ENCODE measurements around the gene KRT8. TPM values are rescaled to one million over a fixed set of nuclear protein-coding genes. Genes with fewer than 3 reads are reported as not detected.
A peak's percentile ranks its signal among the peaks of the same experiment; 100 is the strongest.

KRT8 gene
- total RNA-seq, 1 experiment from 2014 or later, result 54.8 TPM

DNA sequence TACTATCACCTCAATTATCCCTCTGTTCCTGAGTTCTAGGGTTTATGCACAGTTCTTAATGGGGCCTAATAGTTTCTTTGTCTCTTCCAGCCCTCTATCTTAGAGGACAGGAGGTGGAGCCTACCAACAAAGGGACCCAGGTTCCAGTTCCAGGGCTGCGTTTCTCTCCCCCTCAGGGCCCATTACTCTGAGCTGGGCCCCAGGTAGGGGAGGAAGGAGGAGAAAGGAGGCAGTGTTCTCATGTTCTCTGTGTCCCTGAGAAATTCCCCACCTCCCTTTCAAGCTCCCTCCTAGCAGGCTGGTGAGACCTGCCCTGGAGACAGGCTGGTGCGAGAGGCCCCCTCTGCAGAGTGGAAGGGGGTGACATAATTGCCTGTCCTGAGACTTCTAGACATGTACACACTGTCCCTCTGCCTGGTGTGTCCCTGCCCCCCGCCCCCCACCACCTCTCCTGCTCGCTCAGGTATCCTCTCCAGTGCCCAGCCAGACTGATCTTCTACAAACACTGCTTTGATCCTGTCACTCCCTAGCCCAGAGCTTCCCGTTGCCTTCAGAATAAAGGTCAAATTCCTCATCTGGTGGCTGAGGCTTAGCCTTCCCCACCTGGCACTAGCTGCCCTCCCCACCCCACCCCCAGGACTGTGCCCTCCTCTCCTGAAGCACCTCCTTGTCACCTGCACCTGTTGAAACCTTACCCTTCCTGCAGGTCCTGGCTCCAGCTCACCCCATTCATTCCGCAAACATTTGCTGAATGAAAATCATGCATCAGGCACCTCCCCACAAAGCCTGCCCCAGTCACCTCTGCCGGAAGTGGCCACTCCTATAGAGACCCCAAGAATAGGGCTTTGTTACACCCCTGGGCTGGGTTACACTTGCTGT lies 21.1 kb upstream of the KRT8 start:
- DNase-seq (ENCODE audit: low read depth), result peak; percentile 60

DNA sequence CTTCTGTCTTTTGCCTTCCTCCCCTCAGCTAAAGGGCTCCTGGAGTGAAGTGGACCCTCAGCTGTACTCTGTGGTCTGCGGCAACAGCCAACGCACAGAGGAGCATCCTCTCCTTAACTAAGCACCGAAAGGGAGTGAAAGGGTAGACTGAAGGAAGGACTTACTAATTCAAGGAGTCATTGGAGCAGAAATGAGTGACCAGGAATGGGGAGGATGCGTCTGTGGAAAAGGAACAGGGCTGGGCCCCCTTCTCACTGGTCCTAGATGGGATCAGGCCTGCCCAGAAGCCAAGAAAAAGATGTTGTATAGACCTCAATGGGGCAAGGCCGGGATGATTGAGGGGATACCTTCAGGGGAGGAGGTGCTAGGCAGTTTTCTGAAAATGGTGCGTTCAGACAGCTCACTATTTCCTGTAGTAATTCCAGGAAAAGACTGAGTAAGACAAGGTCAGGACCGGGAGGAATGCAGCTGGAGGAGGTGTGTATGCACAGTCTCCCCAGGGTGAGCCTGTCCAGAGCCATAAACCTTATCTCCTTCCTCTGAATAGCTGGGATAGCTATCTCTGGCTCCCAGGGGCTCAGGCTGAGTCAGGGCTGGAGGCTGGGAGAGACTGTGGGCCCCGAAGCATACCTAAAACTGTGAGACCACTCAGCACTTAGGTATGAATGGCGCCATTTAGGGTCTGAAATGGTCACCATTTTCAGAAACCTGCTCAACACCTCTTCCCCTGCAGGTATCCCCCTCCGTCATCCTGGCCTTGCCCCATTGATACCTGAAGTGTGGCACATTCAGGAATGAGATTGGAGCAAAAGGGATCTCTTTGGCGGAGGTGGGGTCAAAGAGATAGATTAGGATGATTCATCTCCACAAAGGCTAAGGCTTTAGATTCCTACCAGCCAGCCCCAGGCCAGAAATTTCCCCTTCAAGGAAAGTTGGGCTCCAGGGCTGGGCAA lies 20.2 kb upstream of the KRT8 start:
- DNase-seq (ENCODE audit: low read depth), result peak; percentile 96

DNA sequence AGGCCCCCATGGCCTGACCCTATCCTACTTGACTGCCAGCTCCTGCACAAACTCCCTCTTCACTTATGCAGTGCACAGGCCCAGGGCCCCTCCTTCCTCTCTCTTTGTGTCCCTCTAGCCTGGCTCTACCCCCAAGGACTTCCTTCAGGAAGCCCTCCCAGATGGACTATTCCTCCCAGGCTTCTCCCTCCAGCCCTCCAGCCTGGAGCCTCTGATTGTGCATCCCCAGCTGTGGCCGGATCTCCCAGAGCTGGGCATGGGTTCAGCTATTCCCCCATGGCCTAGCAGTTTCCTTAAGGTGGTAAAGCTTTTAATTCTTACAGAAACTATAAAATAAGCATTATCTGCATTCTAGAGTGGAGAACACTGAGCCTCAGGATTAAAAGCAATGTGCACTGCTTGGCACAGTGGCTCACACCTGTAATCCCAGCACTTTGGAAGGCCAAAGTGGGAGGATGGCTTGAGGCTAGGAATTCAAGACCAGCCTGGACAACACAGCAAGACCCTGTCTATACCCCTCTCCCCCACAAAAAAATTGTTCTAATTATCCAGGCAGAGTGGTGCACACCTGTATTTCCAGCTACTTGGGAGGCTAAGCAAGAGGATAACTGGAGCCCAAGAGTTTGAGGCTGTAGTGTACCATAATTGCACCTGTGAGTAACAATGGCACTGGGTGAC lies 16.8 kb upstream of the KRT8 start:
- DNase-seq (ENCODE audit: low read depth), result no peak

DNA sequence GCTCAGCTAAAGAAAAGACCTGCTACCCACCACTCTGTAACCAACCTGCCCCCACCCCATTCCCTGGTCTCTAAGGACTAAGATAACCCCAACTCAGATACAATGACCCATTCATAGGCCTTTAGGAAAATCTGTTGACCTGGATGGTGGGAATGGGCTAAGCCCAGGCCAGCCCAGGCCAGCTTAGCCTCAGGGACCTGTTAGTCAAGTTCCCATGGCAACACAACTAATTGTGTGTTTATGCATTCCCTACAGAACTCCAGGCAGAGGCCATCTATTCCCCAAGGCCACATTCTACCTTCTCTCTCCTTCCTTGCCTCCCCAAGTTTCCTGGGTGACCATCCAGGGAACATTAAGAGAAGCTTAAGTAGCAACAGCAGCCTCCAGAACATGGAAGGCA lies 16.1 kb upstream of the KRT8 start:
- peak; percentile 89 for DNase-seq (ENCODE audit: low read depth)

DNA sequence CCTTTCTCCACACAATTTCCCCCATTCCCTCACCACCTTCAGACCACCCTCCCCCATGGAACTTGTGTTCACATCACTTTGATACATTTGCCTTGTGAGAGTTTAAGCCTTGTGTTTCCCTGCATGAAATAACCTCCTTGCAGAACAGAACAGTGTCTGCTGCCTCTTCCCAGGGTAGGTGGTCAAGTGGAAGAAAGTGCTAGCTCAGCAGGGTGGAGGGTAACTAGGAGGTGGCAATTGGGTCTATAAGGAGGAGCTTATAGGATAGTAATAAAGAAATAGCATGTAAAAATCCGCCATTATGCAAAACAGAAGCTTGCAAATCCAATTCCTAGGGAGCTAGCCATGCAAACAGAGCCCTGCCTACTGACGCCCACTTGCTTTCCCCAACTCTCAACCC lies 13.9 kb upstream of the KRT8 start:
- DNase-seq (ENCODE audit: low read depth), result no peak

DNA sequence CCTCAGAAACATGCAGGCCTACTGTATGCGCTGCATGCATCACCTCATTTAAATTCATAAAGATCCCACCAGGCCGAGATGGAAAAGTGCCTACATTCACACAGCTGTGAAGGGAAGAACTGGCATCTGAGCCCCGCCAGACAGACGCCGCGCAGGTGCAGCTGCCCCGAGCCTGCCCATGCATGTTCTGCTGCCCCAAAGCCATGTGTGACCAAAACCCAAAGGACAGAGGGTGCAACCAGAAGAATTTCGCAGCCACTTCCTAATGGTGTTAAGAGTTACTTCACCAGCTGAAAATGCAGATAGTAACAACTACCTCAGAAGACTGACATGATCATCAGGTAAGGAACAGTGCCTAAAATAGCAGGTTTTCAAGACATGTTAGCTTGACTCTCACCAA lies 13.5 kb upstream of the KRT8 start:
- DNase-seq (ENCODE audit: low read depth), result no peak

DNA sequence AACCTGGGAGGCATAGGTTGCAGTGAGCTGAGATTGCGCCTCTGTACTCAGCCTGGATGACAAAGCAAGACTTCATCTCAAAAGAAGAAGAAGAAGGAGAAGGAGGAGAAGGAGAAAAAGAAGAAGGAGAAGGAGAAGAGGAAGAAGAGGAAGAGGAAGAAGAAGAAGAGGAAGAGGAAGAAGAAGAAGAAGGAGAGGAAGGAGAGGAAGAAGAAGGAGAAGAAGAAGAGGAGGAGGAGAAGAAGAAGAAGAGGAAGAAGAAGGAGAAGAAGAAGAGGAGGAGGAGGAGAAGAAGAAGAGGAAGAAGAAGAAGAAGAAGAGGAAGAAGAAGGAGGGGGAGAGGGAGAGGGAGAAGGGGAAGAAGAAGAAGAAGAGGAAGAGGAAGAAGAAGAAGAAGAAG lies 12.9 kb upstream of the KRT8 start:
- DNase-seq (ENCODE audit: low read depth), result no peak

DNA sequence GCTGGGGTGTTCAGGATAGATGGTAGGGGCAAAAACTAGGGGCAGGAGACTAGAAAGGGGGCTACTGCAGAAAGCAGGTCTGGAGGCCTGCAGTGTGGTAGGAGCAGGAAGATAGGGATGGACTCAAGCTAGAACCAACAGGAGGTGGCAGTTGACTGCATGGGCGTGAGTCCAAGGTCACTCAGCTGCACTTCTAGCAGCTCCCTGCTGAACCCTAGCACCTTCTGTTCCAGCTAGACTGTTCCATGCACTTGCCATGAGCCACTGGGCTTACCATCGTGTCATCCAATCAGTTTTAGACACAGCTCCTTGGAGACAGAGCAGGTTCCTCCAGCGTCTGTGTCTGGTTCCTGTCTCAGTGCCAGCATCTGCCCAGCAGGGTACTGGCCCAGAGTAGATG lies 11.3 kb upstream of the KRT8 start:
- DNase-seq (ENCODE audit: low read depth), result no peak

DNA sequence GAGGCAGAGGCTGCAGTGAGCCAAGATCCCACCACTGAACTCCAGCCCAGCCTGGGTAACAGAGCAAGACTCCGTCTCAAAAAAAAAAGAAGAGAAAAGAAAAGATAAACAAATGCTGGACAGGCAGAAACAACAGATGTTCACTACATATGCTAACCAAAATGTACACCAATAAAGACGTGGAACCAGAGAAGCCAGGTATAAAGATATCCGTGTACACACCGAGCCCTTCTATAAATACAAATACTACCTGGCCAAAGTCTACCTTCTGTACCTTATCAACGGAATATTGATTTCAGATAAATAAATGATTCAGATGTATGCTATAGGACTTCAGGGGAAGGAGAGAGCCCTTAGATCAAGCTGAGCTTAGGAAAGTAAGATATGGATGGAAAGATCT lies 10.8 kb upstream of the KRT8 start:
- no peak for DNase-seq (ENCODE audit: low read depth)

DNA sequence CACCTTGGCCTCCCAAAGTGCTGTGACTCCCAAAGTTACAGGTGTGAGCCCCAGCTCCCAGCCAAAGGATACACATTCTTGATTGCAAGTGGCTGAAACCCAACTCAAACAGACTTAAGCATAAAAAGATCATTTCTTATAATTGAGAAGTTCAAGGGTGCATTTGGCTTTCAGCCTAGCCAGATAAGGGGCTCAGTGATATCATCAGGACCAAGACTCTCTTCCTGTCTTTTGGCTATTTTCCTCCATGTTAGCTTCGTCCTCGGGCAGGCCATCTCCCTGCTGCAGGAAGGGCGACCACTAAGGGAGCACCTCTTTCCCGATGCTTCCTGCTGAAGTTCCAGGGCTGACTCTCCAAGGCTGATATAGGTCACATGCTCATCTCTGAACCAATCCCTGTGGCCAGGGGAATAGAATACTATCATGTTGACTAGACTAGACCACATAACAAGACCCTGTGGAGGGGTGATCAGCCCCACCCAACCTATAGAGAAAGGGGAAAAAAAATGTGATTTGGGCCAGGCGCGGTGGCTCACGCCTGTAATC lies 9.8 kb upstream of the KRT8 start:
- no peak for DNase-seq (ENCODE audit: low read depth)

DNA sequence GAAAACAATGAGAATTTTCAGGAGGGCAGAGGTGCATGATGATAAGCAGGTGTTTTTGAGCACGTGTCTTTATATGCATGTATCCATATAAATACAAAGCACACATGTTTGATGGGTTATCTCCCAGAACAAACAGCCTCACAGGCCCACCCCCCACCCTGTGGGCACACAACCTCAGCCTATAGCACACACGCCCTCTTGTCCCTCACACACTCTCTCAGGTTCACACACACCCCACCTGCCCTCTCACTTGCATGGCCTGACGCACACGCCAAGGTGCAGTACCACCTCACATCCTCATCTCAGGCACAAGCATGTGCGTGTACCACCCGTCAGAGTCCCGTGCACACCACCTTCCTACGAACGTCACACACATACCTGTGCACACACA lies 8.6 kb upstream of the KRT8 start:
- DNase-seq (ENCODE audit: low read depth), result no peak

DNA sequence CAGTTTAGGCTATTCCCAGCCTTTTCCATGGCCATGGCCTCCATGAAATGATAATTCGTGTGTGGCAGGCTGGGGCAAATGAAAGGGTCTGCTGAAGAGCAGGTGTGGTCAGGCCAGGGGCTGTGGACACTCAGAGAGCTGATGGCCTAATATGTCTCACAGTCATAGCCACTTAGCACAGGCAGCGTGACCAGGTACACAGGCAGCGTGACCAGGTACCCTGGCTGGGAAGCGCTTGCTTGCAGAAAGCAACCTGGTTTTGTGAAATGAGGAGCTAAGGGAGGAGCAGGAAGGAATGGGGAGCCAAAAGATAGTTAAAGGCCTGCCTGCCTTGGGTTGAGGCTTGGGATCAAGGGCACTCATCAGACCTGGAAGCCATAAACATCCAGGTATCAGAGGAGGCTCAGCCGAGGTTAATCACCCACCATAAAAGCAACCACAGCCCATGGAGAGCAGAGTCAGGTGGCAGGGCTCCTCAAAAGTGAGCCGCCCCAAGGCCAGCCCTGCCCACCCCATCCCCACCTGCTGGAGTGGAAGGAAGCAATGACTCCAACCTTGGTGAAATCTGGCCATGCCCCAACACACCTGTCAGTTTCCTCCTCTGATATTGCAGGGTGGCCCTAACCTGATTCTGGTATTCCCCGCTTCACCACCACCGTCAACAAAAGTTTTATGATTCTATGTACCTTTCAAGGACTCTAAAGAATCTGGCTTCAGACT lies 8.0 kb upstream of the KRT8 start:
- DNase-seq (ENCODE audit: low read depth), result no peak

DNA sequence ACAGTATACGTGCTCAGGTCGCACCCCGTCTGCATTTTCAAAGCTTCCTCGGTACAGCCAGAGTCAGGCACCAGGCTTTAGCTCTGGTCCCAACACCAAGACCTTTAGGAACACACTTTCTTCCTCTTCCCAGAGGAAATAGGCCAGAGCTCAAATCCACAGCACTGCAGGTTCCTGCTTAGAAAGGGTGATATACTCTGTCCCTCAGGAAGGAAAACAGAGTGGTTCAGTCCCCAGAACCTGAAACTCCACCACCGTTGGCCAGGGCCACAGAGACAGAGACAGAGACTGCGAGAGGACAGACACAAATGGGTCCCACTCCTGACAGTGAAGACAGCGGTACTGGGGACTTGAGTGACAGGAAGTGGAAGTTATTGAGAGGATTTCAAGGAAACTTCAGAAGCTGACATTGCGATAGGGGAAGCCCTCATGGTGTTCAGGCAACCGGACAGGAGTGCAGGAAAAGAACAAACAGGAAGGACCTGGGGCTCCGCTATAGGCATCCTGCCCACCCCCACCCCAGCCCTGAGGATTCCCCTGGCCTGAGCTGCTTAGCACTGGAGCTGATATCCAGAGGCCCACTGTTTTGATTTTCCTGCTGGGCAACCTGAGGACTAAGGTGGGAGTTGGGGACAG lies 5.5 kb upstream of the KRT8 start:
- DNase-seq (ENCODE audit: low read depth), result no peak

DNA sequence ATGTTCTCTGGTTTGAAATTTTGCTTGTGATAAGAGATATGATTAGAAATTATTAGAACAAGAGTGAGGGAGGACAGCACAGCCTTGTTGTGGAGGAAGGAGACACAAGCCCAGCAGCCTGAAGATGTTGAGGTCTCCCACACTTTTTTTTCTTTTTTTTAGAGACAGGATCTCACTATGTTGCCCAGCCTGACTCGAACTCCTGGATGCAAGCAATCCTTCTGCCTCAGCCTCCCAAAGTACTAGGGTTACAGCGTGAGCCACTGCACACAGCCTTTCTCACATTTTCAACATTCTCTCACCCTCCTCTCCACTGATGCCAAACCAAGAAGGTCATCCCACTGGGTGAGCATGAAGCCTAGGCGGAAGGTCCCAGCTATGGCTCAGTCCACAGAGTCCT lies 4.9 kb upstream of the KRT8 start:
- DNase-seq (ENCODE audit: low read depth), result no peak

DNA sequence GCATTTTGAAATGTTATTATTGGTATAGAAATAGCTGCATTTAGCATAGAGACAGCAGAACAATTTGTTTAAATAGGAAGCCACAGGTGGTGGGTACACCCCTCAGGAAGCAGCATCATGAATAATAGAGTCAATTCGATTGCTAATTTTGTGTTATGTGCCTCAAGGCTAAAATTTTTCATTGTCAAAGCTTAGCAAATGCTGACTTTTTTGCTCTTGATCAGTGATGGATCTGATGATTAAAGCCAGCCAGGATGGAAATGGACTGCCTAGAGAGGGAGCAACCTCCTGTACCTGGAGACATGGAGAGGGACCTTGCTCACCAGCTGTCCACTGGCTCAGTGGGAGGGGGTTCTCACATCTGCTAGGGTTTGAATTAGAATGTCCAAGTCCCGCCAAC lies 4.5 kb upstream of the KRT8 start:
- DNase-seq (ENCODE audit: low read depth), result no peak

DNA sequence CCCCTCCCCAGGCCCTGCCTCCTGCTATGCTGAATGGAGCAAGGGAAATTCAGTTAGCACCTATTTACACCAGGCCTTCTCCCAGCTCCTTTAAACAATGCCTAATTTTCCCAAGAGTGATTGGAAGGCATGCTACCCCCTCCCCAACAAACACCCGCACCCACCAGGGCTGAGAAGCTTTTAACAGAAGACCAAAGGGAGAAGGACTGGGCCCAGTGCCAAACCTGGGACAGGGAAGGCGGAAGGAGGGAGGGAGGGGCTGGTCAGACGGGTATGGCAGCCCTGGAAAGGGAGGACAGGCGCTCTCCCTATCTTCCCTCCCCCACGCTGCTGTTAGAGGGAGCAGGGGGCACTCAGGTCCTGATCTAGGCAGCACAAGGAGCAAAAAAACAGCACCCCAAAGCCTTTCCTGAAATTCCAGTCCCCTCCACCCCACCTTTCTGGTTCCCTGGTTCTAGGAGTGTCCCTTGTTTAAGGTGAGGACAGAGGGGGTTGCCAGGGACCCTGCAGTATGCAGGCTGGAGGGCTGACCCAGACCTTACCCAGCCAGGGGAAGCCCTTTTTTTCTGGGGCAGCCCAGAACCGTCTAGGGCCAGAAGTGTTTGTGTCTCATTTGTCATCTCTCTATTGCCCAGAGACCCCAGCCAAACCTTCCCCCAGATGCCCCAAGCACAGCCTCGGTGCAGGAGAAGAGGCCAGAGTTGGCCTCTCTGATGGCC lies 2.4 kb upstream of the KRT8 start:
- peak; percentile 80 for DNase-seq (ENCODE audit: low read depth)

DNA sequence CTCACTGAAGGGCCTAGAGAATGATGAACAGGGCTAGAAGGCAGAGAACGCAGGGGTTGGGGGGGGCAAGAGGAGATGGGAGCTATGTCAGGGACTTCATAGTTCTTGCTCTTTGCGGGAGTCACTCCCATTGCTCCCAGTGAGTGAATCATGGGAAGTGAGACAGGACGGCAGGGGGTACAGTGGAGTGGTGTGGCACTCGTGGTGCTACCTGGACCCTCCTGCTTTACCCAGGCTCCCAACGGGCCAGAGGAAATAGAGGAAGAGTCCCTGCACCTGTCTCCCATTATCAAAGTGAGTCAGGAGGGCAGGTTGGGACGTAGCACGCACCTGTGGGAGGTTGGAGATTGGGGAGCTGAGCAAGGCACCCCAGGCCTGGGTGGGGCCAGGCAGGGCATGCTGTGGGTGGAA lies 1.3 kb upstream of the KRT8 start:
- no peak for DNase-seq (ENCODE audit: low read depth)

DNA sequence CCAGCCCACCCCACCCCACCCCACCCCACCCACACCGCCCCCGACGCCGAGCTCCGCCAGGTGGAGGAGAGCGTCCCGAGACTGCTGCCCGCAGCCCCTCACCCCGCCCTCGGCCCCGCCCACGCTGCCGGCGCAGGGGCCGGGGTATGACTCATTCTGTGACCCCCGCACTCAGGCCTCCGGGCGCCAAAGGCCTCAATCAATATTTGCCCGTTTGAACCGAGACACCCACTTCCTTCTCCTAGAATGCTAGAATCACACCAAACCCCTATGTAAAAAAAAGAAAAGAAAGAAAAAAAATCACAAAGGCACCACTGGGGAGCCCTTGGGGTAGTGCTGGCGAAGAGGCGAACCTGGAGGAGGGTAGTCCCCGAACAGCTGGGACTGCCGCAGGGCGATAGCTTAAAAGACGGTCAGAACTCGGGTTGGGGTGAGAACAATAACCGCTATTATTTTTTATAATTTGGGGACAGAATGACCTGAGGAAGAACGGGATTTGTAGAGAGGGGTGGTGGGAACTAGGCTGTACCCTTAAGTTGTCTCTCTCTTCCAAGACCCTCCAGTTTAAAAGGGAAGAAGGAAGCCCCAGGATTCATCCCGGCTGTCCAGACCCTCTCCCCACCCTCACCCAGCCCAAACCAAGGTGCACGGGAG lies 894 bp downstream of the KRT8 start:
- DNase-seq (ENCODE audit: low read depth), result peak; percentile 44

DNA sequence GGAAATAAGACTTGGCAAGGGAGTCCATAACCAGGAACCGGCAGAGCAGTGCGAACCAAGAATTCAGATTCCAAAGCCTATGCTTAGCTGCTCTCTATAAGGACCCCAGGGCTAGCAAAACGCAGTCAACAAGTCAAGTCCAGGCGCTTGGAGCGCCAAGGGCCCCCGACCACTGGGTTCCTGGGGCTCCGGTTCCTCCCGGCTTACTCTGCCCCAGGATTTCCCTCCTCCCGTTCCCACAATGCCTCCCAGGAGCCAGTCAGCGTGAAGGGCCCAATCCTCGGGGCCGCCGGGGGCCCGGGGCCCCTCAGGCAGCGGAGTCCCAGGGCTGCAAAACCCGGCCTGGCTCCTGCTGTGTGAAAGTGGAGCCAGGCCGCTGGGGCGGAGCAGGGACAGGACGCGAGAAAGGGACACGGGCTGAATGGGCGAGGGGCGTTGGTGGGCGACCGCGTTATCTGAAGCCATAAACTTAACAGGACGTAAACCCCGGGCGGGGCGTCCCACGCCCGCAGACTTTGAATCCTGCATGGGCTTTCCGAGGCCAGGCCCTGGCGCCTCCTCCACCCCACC lies 1.5 kb downstream of the KRT8 start:
- peak; percentile 47 for DNase-seq (ENCODE audit: low read depth)
